ENCODE measurements around the gene SRD5A1. TPM values are rescaled to one million over a fixed set of nuclear protein-coding genes. Genes with fewer than 3 reads are reported as not detected.
A peak's percentile ranks its signal among the peaks of the same experiment; 100 is the strongest.

The SRD5A1 gene
- total RNA-seq, 4 donors from 2014 or later, result 9.0 to 79.8 (median 17.0) TPM

DNA sequence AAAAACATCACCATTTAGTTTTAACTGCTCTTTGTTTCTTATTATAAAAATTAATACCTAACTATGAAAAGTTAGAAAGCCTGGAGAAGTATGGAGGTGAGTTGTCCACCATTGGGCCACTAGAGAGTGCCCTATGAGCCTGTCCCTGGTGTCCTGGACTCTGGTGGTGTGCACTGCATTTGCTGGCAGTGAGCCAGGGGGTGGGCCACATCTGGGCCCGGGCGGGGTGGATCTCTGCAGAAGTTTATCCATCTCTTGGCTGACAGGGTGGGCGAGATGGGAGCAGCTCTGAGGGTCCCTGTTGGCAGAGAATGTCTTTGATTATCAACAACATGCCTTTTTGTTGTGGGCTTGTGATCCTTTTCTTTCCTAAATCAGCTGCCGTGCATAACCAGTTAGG, 88.2 kb downstream of the SRD5A1 start:
- intact Hi-C loops (cut with DNase I; ENCODE audit: low total_unique reads), result no loop called here
- H3K36me3 ChIP-seq, result no peaks in the 10 kb centered on the region
- no peaks in the 10 kb centered on the region for H3K9me3 ChIP-seq
- DNase-seq, result no peak
- no peaks in the 10 kb centered on the region for H3K27me3 ChIP-seq
- H3K4me3 ChIP-seq, result no peak overlapping the region
- TF ChIP-seq POLR2A (IDR thresholded peaks at IDR 0.05) (no peak), EP300 (IDR thresholded peaks at IDR 0.05; ENCODE audit: low read depth) (no peak), CTCF (IDR thresholded peaks at IDR 0.05) (no peak), POLR2AphosphoS5 (IDR thresholded peaks at IDR 0.05) (no peak)
- in situ Hi-C loops (cut with MboI; ENCODE audit: low pct_ligation_motif_present in 1 of 4, low pct_unique_long_range_greater_than_20kb in 1 of 4, low sequenced_read_pairs in 3 of 4), result no loop called here
- H3K4me1 ChIP-seq, result peaks cover 38 to 63% (median 41%) of the 10 kb centered on the region in 4 donors
- H3K27ac ChIP-seq, result peak overlapping the region; percentile 58 to 72 (median 66)
- WGBS, 2 donors (ENCODE audit: low coverage in 1 of 2), result 75% methylated on average over 4 of the region's 4 CpGs; no CpG with 5 or more reads in 1 of the 2 donors

- TF ChIP-seq POLR2AphosphoS5 (IDR thresholded peaks at IDR 0.05), result no peak
- TF ChIP-seq POLR2A (IDR thresholded peaks at IDR 0.05), result no peak
- TF ChIP-seq CTCF (IDR thresholded peaks at IDR 0.05), result no peak
- TF ChIP-seq EP300 (IDR thresholded peaks at IDR 0.05; ENCODE audit: low read depth), result no peak
- in situ Hi-C loops (cut with MboI; ENCODE audit: low pct_ligation_motif_present in 1 of 4, low pct_unique_long_range_greater_than_20kb in 1 of 4, low sequenced_read_pairs in 3 of 4) (no loop called here), intact Hi-C loops (cut with DNase I; ENCODE audit: low total_unique reads) (no loop called here)
- H3K4me1 ChIP-seq, result peaks cover 33 to 62% (median 35%) of the 10 kb centered on the region in 4 donors
- no peaks in the 10 kb centered on the region for H3K36me3 ChIP-seq
- H3K9me3 ChIP-seq, result no peaks in the 10 kb centered on the region
- H3K4me3 ChIP-seq, result peak overlapping the region in 1 of 4 donors; percentile 3
- H3K27me3 ChIP-seq, result no peaks in the 10 kb centered on the region
- no peak for DNase-seq
- WGBS, 2 donors (ENCODE audit: low coverage in 1 of 2), result 42 to 50% methylated on average over 6 of the region's 6 CpGs
- peak overlapping the region; percentile 58 to 72 (median 66) for H3K27ac ChIP-seq
Observed at GRCh38 chr5:6722015-6722414, 88.8 kb downstream of the SRD5A1 start.

GRCh38 chr5:6723122-6723815, 90.0 kb downstream of the SRD5A1 start:
- in situ Hi-C loops (cut with MboI; ENCODE audit: low pct_ligation_motif_present in 1 of 4, low pct_unique_long_range_greater_than_20kb in 1 of 4, low sequenced_read_pairs in 3 of 4) (no loop called here), intact Hi-C loops (cut with DNase I; ENCODE audit: low total_unique reads) (no loop called here)
- TF ChIP-seq CTCF (IDR thresholded peaks at IDR 0.05), result no peak
- TF ChIP-seq POLR2A (IDR thresholded peaks at IDR 0.05), result no peak
- WGBS, 2 donors (ENCODE audit: low coverage in 1 of 2), result 75 to 90% methylated on average over 3 to 14 of the region's 14 CpGs
- Histone ChIP-seq H3K9me3 (no peaks in the 10 kb centered on the region), H3K36me3 (no peaks in the 10 kb centered on the region), H3K27me3 (no peaks in the 10 kb centered on the region), H3K4me3 (no peak overlapping the region), H3K4me1 (peaks cover 26 to 60% (median 30%) of the 10 kb centered on the region in 4 donors), H3K27ac (peak overlapping the region in 3 of 4 donors; percentile 27 to 72 (median 58))
- no peak for DNase-seq

- 92 to 100% methylated on average over 5 to 12 of the region's 12 CpGs for WGBS, 2 donors (ENCODE audit: low coverage in 1 of 2)
- intact Hi-C loops (cut with DNase I; ENCODE audit: low total_unique reads), result no loop called here
Observed at GRCh38 chr5:6723816-6724300, 90.6 kb downstream of the SRD5A1 start.

More at GRCh38 chr5:6723816-6724300, 90.6 kb downstream of the SRD5A1 start:
- TF ChIP-seq POLR2A (IDR thresholded peaks at IDR 0.05), result no peak
- no peak for TF ChIP-seq CTCF (IDR thresholded peaks at IDR 0.05)
- no peak for TF ChIP-seq POLR2AphosphoS5 (IDR thresholded peaks at IDR 0.05)
- no peak for TF ChIP-seq EP300 (IDR thresholded peaks at IDR 0.05; ENCODE audit: low read depth)
- no peak overlapping the region for H3K4me3 ChIP-seq
- H3K36me3 ChIP-seq, result no peaks in the 10 kb centered on the region
- in situ Hi-C loops (cut with MboI; ENCODE audit: low pct_ligation_motif_present in 1 of 4, low pct_unique_long_range_greater_than_20kb in 1 of 4, low sequenced_read_pairs in 3 of 4), result no loop called here
- H3K27ac ChIP-seq, result no peak overlapping the region
- H3K9me3 ChIP-seq, result no peaks in the 10 kb centered on the region
- H3K27me3 ChIP-seq, result no peaks in the 10 kb centered on the region
- no peak for DNase-seq
- H3K4me1 ChIP-seq, result peaks cover 26 to 66% (median 32%) of the 10 kb centered on the region in 4 donors

Other genes with a start within 250 kb of the SRD5A1 start
- gene UBE2QL1, start 184.6 kb upstream of the SRD5A1 start, total RNA-seq, result under 1 TPM in 3 of 4 donors, not detected in 1; 0.37 to 0.96 (median 0.64) TPM
- 10 to 100 TPM; 29.9 to 77.1 (median 51.7) TPM for gene NSUN2, start 396 bp upstream of the SRD5A1 start, total RNA-seq
- gene TENT4A, start 80.0 kb downstream of the SRD5A1 start, total RNA-seq, result 10 to 100 TPM; 20.9 to 70.3 (median 28.1) TPM

All from transverse colon (tissue), 4 donors.